ENCODE results near the gene SRSF8. TPM values are rescaled to one million over a fixed set of nuclear protein-coding genes. Genes with fewer than 3 reads are reported as not detected.

Gene SRSF8
- total and polyA plus RNA-seq, 9 of the 15 experiments (the other 6 are each of a cell fraction or from before 2014, with no cell fraction given): 18.0 to 53.4 (median 27.9) TPM

DNA sequence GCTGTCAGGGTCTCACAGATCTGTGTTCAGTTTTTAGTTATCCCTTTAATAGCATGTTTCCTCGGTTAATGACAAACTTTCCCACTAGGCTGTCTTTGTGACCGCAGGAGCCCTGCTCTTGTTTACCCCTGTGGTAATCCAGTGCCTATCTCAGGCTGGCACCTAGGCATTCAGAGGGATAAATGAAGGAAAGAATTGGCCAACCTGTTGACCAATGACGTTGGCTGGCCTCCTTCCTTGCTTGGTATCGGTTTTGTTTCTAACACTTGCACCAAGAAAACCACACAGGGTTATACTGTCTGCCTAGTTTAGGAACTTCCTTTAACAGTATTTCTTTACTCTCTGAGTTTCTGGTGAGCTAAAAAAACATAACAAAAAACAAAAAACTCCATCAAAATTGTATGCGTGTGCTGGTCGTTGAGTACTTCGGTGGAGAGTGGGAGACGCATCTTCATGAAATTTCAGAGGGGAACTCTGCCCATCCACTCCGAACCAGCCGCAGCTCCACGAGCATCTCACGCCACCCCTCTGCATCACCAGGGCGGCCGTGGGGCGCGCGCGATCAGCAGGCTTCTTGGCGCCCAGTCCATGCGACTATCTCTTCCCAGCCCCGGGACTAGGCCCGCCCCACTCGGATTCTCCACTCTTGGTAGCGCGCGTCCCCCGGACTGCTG is 22.4 kb downstream of the SRSF8 start (continued):
- TF ChIP-seq, protein P1, sequence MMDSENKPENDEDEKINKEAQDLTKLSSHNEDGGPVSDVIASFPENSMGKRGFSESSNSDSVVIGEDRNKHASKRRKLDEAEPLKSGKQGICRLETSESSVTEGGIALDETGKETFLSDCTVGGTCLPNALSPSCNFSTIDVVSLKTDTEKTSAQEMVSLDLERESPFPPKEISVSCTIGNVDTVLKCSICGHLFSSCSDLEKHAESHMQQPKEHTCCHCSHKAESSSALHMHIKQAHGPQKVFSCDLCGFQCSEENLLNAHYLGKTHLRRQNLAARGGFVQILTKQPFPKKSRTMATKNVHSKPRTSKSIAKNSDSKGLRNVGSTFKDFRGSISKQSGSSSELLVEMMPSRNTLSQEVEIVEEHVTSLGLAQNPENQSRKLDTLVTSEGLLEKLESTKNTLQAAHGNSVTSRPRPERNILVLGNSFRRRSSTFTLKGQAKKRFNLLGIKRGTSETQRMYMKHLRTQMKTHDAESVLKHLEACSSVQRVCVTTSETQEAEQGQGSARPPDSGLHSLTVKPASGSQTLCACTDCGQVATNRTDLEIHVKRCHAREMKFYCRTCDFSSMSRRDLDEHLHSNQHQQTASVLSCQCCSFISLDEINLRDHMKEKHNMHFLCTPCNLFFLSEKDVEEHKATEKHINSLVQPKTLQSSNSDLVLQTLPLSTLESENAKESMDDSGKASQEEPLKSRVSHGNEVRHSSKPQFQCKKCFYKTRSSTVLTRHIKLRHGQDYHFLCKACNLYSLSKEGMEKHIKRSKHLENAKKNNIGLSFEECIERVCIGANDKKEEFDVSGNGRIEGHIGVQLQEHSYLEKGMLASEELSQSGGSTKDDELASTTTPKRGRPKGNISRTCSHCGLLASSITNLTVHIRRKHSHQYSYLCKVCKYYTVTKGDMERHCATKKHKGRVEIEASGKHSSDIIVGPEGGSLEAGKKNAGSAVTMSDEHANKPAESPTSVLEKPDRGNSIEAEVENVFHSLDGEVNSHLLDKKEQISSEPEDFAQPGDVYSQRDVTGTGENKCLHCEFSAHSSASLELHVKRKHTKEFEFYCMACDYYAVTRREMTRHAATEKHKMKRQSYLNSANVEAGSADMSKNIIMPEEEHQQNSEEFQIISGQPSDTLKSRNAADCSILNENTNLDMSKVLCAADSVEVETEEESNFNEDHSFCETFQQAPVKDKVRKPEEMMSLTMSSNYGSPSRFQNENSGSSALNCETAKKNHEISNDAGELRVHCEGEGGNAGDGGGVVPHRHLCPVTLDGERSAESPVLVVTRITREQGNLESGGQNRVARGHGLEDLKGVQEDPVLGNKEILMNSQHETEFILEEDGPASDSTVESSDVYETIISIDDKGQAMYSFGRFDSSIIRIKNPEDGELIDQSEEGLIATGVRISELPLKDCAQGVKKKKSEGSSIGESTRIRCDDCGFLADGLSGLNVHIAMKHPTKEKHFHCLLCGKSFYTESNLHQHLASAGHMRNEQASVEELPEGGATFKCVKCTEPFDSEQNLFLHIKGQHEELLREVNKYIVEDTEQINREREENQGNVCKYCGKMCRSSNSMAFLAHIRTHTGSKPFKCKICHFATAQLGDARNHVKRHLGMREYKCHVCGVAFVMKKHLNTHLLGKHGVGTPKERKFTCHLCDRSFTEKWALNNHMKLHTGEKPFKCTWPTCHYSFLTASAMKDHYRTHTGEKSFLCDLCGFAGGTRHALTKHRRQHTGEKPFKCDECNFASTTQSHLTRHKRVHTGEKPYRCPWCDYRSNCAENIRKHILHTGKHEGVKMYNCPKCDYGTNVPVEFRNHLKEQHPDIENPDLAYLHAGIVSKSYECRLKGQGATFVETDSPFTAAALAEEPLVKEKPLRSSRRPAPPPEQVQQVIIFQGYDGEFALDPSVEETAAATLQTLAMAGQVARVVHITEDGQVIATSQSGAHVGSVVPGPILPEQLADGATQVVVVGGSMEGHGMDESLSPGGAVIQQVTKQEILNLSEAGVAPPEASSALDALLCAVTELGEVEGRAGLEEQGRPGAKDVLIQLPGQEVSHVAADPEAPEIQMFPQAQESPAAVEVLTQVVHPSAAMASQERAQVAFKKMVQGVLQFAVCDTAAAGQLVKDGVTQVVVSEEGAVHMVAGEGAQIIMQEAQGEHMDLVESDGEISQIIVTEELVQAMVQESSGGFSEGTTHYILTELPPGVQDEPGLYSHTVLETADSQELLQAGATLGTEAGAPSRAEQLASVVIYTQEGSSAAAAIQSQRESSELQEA (IDR thresholded peaks at IDR 0.05; ENCODE audit: low read depth): no peak
- no peak for TF ChIP-seq NR2C2 (CRISPR knock-in tag; IDR thresholded peaks at IDR 0.05)
- no peak for TF ChIP-seq NR2C2 (tag; IDR thresholded peaks at IDR 0.05)
- no peak for TF ChIP-seq SMC3 (conservative IDR thresholded peaks at IDR 0.05; ENCODE audit: insufficient read depth, low read depth, low read length)
- no peak for TF ChIP-seq ESRRA (IDR thresholded peaks at IDR 0.05; ENCODE audit: borderline replicate concordance, low read depth)
- no peak for TF ChIP-seq ELF1 (tag; IDR thresholded peaks at IDR 0.05)
- no peak for TF ChIP-seq RCOR1 (IDR thresholded peaks at IDR 0.05; ENCODE audit: borderline replicate concordance in 1 of 2, low read depth in 2 of 2, low read length in 2 of 2)
- no peak for TF ChIP-seq TCF7 (IDR thresholded peaks at IDR 0.05; ENCODE audit: borderline replicate concordance)
- TF ChIP-seq BRD4 (IDR thresholded peaks at IDR 0.05): no peak
- TF ChIP-seq U2AF2 (optimal IDR thresholded peaks at IDR 0.05; ENCODE audit: low read depth, low read length): no peak
- no peak for TF ChIP-seq TCF7L2 (IDR thresholded peaks at IDR 0.05; ENCODE audit: low read depth, low read length)
- 0 out of 4 replicates have a peak, but pooled peaks of 1 of the 2 experiments have one; percentile 32 for TF ChIP-seq FOXA3 (CRISPR knock-in tag; conservative IDR thresholded peaks at IDR 0.05 in 1 of 2, IDR thresholded peaks at IDR 0.05 in 1 of 2)
- TF ChIP-seq PPARD (CRISPR knock-in tag; IDR thresholded peaks at IDR 0.05): no peak
- TF ChIP-seq, protein P2, sequence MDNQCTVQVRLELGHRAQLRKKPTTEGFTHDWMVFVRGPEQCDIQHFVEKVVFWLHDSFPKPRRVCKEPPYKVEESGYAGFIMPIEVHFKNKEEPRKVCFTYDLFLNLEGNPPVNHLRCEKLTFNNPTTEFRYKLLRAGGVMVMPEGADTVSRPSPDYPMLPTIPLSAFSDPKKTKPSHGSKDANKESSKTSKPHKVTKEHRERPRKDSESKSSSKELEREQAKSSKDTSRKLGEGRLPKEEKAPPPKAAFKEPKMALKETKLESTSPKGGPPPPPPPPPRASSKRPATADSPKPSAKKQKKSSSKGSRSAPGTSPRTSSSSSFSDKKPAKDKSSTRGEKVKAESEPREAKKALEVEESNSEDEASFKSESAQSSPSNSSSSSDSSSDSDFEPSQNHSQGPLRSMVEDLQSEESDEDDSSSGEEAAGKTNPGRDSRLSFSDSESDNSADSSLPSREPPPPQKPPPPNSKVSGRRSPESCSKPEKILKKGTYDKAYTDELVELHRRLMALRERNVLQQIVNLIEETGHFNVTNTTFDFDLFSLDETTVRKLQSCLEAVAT (IDR thresholded peaks at IDR 0.05): peak in 1 of 2 experiments; percentile 80; a peak in 2 of 4 replicates
- TF ChIP-seq, protein P3, sequence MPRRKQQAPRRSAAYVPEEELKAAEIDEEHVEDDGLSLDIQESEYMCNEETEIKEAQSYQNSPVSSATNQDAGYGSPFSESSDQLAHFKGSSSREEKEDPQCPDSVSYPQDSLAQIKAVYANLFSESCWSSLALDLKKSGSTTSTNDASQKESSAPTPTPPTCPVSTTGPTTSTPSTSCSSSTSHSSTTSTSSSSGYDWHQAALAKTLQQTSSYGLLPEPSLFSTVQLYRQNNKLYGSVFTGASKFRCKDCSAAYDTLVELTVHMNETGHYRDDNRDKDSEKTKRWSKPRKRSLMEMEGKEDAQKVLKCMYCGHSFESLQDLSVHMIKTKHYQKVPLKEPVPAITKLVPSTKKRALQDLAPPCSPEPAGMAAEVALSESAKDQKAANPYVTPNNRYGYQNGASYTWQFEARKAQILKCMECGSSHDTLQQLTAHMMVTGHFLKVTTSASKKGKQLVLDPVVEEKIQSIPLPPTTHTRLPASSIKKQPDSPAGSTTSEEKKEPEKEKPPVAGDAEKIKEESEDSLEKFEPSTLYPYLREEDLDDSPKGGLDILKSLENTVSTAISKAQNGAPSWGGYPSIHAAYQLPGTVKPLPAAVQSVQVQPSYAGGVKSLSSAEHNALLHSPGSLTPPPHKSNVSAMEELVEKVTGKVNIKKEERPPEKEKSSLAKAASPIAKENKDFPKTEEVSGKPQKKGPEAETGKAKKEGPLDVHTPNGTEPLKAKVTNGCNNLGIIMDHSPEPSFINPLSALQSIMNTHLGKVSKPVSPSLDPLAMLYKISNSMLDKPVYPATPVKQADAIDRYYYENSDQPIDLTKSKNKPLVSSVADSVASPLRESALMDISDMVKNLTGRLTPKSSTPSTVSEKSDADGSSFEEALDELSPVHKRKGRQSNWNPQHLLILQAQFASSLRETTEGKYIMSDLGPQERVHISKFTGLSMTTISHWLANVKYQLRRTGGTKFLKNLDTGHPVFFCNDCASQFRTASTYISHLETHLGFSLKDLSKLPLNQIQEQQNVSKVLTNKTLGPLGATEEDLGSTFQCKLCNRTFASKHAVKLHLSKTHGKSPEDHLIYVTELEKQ (CRISPR knock-in tag; IDR thresholded peaks at IDR 0.05): no peak
